Body of pancreas (tissue), 4 donors: ENCODE measurements around the gene ANKRD39.

ENCODE experiments used
- CTCF ChIP-seq, 7 experiments: fragments of 450-650 bp in 4 of 7; fragments of 200-600 bp in 3 of 7; sonication (generic) in 3 of 7; IDR thresholded peaks; one replicate each; pipeline ENCODE4 v1.5.1; 2016 to 2019; ENCODE audit warnings: antibody characterized with exemption in 7 of 7
- POLR2A ChIP-seq, 3 donors: fragments of 450-650 bp; IDR thresholded peaks; one replicate each; pipeline ENCODE4 v1.6.1; 2016; ENCODE audit warnings: antibody characterized with exemption in 3 of 3, mild to moderate bottlenecking in 2 of 3

- peak in 2 of 3 donors; percentile 43 to 50 for TF ChIP-seq POLR2A (IDR thresholded peaks at IDR 0.05)
- peak in 2 of 7 experiments; percentile 10 to 33 for TF ChIP-seq CTCF (IDR thresholded peaks at IDR 0.05)
These were observed 38.5 kb downstream of the ANKRD39 start for GRCh38 chr2:96819128-96819875.
